Fibroblast of upper back skin (primary cell): ENCODE data around the gene WWC1.

Experiments
- DNase-seq: peaks from one replicate; pipeline ENCODE4 v3.0.0-alpha.2; 2013

The WWC1 gene

DNA sequence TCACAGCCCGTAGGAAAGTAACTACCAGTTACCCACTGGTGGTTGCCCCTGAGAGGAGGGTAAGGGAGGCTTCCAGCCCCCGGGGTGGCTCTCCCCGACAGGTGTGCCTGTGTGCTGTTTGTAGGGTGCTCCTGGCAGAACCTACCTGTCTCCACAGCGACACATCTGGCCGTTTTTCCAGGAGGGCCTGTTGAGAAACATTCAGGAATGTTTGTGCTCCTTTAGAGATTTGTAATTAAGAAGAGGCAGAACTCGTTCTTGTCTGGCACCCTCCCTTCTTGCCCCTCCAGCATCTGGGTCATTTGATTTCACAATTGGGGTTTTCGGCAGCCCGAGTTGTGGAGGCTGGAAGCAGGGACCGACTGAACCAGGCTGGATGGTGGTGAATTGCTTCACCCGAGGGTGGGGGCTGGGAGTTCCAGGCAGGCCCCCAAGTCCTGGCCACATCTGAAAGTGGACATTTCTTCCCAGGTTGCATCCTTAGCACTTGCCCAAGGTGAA, 74.2 kb downstream of the WWC1 start:
- DNase-seq: peak; percentile 81

DNA sequence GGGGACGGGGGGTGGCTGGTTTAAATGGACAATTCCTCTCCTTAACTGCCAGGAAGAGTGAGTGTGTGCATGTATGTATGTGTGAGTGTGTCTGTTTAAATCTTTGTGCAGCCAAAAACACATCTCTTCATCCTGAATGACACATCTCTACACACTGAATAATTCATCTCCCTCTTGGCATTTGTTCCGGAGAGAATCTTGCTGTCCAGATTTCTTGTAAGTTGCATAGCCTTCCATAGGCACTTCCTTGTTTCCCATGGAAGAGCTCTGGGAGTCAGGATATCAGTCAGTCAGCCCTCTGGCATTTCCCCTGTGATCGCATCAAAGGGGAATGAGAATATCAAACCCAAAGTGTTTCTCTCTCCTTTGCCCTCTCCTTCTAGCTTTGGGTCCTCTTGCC, 74.7 kb downstream of the WWC1 start:
- peak; percentile 99 for DNase-seq

DNA sequence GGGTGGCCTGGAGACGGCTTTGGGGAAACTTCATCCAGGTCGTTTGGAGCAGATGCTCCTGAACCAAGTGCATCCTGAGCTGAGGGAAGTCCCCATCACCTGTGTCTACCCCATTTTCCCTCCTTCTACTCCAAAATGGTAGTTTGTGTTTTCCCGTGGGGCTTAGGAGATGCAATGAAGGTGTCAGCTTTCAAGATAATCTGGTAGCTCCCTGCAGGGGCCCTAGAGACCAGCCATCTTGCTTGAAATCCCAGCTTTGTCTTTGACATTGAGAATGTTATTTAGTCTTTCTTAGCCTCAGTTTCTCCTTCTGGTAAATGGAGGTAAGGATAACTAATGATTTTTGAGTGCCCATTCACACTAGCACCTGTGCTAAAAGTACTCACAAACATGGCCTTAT, 77.4 kb downstream of the WWC1 start:
- no peak for DNase-seq

DNA sequence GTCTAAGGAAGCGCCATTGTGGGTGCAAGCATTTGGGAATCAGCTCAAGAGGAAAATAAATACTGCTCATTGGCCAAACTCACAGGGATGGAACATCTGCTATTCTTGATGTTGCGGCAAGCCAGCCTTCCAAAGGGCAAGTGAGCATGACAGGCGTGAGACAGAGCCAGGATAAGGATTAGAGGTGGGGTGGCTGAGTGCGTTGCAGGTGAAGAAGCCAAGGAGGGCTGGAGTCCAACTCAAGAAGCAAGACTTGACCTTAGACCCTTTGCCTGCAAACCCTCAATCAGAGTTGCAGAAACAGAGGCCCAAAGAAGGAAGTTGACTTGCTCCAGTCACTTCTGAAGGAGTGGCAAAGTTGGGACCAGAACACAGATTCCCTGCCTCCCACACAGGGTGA, 79.4 kb downstream of the WWC1 start:
- DNase-seq: no peak

DNA sequence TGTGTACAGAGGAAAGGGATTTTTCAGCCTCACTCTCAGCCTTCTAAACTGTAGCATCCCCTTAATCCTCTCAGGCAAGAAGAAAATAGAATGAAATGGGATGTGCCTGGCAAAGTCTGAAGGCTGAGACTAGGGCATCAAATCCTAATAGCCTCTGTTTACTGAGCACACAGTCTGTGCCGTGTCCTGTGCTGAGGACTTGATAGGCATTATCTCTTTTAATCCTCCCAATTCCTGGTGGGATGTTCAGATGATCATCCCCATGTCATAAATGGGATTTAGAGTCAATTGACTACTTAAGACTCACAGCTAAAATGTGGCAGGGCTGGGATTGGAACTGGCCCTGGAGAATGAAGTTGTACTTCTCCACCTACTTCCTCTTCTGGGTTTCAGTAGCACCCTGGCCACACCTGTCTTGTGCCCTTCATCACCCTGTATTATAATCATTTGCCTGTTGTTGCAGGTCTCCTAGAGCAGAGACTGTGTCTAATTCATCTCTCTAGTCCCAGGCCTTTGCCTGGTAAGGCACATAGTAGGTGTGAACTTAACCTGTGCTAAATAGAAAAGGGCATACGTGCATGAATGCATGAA, 81.0 kb downstream of the WWC1 start:
- no peak for DNase-seq

DNA sequence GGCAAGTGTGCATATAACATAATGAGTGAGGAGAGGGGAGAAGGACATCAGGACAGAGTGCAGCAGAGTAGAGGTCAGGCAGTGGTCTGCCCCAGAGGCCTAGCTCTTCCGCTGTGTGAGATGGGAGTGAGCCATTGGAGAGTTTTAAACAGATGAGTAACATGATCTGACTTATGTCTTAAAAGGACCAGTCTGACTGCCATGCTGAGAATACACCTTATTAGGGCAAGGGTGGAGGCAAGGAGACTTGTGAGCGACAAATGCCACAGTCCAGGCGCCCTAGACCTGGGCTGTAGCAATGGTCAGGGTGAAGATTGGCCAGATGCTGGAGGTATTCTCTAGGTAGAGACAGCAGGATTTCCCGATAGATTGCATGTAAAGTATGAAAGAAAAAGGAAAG, 83.1 kb downstream of the WWC1 start:
- DNase-seq: no peak

DNA sequence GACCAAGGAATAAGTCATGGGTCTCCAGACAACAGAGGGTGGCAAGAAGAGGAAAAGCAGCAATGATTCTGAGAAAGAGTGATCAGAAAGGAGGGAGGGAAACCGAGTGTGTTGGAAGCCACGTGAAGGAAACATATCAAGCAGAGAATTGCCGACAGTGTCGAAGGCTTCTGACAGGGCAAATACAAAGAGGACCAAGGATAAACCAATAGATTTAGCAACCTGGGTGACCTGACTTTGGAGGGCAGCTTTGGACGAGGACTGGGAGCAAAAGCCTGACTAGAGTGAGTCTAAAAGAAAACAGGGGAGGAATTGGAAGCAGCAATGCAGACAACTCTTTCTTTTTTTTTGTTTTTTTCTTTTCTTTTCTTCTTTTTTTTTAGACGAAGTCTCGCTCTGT, 83.8 kb downstream of the WWC1 start:
- DNase-seq: no peak

DNA sequence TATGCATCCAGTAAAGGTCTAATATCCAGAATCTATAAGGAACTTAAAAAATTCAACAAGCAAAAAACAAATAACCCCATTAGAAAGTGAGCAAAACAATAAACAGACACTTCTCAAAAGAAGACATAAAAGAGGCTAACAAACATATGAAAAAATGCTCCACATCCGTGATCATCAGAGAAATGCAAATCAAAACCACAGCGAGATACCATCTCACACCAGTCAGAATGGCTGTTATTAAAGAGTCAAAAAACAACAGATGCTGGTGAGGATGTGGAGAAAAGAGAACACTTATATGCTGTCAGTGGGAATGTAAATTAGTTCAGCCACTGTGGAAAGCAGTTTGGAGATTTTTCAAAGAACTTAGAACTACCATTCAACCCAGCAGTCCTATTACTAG, 86.1 kb downstream of the WWC1 start:
- DNase-seq: no peak

DNA sequence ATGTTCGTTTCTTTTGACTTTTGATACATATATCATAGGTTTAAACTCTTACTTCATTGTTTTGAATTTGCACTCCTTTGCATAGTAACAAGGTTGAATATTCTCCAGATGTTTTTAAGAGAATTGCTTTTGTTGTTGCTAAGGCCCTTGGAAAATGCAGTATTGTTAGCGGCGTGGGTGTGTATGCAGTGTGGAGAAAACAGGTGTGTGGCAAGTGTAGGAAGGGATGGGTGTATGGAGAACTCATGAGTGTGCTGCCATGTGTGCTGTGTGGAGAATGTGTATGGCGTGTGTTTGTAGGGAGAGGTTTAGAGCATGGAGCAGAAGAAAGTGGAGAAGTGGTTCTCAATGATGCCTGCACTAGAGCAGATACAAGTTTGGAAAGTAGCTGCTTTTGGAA, 87.3 kb downstream of the WWC1 start:
- no peak for DNase-seq

DNA sequence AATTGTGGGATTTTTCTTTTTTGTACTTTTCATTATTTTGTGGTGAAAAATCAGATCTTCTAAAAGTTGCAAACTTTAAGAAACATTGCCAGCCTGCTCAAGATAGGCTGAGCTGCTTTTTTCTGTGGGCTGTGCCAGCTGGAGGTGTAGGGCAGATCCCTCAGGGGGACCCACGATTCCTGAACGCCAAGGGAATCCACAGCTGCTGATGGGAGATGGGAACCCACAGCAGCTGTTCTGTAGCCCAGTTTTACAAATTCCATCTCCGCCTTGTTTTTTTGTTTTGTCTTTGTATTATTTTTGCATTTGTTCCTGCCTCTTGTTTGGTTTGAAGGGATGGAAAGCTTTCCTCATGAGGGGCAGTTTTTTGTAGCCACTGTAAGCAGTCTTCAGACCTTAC, 91.0 kb downstream of the WWC1 start:
- no peak for DNase-seq

DNA sequence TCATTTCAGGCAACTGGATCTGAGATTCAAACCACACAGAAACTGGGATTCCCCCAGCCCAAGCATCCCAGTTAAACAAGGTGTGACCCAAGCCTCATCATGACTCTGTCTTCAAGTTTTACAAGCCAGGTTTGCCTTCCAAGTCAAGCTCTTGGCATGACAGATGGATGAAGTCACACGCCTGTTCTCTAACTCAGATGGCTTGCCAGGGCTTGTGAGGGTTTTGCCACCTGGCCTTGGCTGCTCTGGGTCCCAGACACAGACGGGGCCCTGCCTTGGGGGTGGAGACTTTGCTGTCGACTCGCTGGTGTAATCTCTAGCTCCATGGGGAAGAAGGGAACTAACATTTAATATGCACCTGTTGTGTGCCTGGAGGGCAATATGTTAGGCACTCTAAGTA, 99.0 kb downstream of the WWC1 start:
- no peak for DNase-seq

DNA sequence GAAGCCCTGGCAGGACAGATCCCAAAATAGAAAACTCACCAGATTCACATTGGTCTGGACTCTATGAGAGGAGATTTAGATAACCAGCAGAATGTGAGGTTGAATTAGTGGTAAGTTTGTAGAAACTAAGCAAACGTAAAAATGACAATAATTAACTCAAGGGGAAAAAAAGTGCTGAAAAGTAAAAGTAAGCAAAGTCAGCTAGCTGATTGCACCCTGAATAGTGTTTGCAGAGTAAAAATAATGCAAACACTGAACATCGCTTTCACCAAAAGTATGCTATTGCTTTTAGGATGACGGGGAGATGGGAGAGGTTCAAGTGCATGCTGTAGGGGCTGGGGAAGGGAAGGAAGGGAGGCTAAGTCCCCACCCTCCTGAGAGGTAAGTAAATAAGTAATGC, 102.3 kb downstream of the WWC1 start:
- DNase-seq: no peak

DNA sequence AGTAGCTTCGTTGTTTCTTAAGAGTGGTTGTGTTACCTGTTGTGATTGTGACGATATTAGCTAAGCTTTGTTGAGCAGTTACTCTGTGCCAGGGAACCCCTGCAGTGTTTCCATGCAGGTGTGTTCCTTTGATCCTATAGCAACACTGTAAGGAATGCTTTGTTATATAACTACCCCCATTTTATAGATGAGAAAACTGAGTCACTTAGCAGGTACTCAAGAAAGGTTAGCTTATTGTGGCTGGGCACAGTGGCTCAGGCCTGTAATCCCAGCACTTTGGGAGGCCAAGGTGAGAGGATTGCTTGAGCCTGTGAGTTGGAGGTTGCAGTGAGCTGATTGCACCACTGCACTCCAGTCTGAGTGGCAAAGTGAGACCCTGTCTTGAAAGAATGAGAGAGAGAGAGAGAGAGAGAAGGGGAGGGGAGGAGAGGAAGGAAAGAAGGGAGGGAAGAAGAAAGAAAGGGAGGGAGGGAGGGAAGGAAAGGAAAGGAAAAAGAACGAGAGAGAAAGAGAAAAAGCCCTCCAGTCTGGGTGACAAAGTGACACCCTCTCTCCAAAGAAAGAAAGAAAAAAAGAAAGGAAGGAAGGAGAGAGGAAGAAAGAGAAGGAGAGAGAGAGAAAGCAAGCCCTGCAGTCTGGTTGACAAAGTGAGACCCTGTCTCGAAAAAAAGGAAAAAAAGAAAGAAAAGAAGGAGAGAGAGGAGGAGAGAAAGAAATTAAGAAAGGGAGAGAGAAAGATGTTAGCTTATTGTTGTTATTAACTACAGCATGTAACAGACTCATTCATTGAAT, 109.2 kb downstream of the WWC1 start:
- no peak for DNase-seq

DNA sequence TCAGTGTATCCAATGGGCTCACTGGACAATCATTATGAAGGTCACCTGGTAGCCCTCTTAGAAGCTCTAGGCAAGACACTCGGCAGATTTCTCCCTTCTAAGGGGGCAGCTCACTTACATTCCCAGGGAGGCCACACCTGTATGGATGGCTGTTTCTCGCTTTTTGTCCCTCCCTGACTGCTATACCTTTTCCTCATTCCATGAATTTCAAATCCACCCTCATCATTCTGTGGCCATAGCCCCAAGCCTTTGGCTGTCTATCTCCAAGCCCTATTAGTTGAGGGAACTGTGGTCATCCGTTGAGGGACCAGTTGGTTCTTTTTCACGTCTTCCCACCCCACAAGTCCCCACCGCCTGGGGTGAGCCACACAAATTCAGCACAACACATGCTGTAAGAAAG, 109.8 kb downstream of the WWC1 start:
- no peak for DNase-seq

DNA sequence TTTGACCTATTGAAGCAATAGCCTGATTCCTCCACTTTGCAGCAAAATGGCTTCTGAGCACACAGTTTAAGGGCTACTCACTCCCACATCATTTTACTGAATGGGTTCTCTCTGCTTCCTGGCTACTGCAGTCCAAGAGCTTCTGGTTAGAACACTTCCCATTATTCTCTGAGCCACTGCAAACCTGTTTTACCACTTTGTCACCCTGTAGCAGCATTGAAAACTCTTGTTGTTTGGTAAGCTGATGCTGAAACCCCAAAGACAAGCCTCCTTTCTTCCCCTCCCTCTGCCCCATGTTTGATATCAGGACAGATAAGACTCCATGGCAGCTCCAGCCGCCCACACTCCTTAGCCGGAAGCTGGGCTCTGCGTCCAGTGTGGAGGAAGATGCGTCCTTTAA, 110.4 kb downstream of the WWC1 start:
- no peak for DNase-seq

DNA sequence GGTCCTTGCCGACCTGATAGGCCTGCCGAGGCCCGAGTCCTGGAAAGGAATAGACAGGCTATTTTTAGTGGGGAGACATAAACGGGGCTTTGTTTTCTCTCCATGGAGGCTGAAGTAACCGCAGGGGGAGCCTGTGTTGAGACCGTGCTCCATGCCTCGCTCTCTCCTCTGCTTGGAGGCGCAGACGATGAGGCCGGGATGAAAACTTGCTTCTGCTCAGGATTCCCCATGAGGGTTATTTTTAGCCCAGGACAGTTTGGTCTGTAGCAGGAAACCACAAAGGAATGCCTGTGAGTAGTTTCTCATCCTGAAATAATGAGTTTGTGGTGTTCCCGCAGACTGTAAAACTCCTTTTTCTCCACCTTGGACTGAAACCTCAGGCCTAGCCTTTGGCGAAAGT, 112.9 kb downstream of the WWC1 start:
- DNase-seq: peak; percentile 96

DNA sequence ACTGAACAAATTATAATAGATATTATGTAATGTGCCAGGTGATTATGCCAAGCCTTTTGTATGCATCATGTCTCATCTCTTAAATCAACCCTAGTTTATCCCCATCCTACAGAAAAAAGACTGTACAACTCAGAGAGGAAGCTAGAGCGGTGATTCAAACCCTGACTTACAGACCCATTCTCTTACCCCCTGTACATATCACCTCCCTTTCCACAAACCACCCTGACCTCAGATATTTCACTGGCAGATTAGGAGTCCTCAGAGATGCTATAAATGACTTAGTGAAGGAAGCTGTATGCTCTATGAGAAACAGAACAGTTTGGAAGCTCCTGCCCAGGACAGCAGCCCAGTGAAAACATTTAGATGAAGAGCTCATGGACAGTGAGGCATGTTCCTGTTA, 115.8 kb downstream of the WWC1 start:
- DNase-seq: peak; percentile 67

DNA sequence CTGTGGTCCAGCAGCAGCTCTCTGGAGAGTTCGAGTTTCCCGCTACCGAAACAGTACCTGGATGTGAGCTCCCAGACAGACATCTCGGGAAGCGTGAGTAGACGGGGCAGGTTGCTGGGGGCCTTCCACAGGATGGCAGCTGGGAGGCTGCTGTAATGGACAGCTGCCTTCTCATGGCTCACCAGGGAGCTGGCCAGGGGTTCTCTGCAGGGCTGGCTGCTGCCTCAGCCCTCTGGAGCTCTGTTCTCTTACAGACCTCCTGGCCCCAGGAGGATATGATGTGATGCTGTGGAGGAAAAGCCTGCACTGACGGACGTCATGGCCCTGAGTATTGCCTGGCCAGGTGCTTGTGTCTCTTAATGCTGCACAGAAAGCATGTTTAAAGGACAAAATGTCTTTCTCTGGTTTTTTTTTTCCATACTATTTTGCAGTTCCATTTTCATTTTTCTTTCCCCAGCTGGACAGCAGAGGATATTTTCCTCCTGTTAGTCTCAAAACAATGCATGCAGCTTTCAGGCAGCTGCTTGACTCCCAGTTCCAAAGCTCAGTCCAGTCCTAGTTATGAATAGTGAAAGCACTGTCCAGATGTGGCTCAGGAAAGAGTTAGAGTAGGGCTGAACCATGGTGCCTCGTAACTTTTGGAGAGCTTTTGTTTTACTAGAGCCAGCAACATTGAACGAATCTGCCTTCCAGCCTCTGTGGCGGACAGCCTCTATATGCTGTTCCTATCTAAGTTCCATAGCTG, 117.3 kb downstream of the WWC1 start:
- peak; percentile 52 for DNase-seq

DNA sequence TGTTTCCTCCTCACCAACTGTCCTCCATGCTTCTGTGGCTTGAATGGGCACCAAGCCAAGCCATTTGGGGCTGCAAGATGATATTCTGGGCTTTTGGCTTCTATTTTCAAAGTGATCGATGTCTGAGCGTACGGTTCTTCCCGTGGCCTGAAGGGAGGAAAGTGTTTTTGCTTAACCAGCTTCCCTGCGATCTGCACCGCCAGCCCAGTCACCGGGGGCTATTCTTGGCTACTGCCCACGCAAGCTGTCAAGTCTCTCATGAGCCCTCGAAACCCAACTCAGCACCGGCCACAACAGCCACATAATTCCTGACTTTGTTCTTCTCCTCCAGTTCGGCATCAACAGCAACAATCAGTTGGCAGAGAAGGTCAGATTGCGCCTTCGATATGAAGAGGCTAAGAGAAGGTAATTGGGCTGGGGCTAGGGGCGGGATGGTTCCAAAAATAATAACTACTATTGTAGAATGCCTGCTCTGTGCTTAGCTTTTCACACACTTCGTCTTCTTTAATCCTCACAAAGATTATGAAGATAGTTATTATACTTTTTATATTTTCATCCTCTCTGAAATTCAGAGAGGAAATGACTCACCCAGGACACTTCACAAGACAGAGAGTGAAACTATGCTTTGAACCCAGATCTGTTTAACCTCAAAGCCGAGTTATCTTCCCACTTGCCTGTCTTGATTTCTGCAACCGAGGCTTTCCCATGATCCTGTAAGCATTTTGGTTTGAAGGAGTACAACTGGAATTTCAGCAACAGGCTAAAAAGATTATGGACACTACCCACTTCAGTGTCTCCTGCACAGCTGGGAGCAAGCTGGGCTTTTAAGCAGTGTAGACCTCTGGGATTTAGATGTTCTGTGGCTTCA, 118.4 kb downstream of the WWC1 start:
- peak; percentile 85 for DNase-seq

DNA sequence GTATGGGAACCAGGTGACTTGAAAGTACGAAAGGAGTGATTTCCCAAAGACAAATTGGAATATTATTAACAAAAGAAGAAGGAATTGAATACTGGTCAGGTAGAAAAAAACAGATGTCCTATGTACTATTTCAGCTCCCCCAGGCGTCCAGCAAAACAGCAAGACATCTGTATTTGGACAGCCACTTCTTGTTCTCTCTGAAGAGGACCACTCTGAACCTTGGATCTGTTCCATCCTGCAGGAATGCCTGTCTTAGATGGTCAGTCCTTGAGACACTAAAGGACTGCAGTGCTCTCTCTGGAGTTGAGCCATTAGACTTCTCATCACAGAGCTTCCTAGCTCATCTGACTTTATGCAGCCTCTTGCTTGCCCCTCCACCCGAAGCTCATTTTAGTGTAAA, 120.4 kb downstream of the WWC1 start:
- DNase-seq: no peak

DNA sequence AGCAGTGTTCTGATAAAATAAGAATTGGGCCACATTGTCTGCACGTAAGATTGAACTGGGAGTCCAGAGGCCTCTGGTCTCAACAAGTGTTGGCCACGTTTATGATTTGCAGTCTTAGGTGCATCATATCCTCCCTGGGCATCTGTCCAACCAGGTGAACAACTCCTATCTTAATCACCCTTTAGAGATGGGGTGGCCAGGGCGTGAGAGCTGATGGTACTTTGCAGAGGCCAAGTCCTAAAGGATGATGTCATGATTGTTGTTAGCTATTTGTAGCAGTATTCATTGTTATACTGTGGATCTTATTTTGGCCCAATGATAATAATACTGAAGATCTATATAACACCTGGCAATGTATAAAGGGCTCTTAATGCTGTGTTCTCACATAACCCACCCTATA, 121.6 kb downstream of the WWC1 start:
- DNase-seq: no peak

DNA sequence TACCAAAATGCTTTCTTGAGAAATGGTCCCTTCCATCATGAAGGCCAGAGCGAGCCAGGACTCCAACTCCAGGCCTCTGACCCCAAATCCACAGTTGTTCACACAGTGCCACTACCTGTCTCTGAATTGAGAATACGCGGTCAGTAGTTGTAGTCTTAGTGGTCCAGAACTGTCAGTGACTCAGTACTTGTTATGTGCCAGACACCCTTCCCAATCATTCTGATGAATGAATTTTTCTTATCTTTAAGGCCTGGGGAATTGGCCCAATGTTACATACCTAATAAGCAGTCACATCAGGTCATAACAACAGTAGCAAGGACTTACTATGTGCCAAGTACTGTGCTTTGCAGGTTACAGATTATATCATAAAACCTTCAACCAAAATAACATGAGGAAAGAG, 122.2 kb downstream of the WWC1 start:
- DNase-seq: no peak

DNA sequence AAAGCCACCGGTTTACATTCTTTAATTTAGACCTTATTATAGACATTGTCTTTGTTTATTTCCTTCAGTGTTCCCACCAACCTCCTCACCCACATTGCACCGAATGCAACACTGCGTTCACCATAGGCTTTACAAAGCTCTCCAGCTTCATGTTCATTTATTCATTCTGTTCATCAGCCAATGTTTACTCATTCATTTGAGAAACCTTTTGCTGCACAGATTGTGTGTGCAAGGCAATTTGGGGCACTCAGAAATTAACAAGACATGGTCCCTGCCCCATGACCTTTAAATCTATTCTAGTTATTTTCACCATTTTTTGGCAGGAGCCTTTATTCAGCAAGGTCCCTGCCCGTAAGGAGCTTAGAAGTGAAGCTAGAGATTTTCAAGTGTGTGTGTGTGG, 124.0 kb downstream of the WWC1 start:
- DNase-seq: no peak
